GM23248 (cell line): ENCODE results near the gene CFAP100. TPM values are rescaled to one million over a fixed set of nuclear protein-coding genes. Genes with fewer than 3 reads are reported as not detected.

Experiments used
- DNase-seq: peaks from one replicate; pipeline ENCODE4 v3.0.0-alpha.2; 2015
- H2AFZ ChIP-seq: fragments of 200-600 bp; sonication (generic); 2 replicates; pipeline ENCODE4 v1.6.1; 2016; ENCODE audit warnings: antibody characterized with exemption
- H3F3A ChIP-seq: fragments of 200-600 bp; sonication (generic); 2 replicates; pipeline ENCODE4 v1.6.1; 2016; ENCODE audit warnings: mild to moderate bottlenecking, antibody characterized with exemption, mixed run types; ENCODE audit not compliant: insufficient read depth
- H3K27ac ChIP-seq: fragments of 200-600 bp; sonication (generic); 2 replicates; pipeline ENCODE4 v1.5.1; 2016; ENCODE audit warnings: mild to moderate bottlenecking
- H3K27me3 ChIP-seq: fragments of 200-600 bp; sonication (generic); replicated peaks from 2 replicates; pipeline ENCODE4 v1.6.1; 2016; ENCODE audit warnings: mild to moderate bottlenecking; ENCODE audit not compliant: insufficient read depth
- H3K36me3 ChIP-seq: fragments of 200-600 bp; sonication (generic); 2 replicates; pipeline ENCODE4 v1.6.1; 2016; ENCODE audit warnings: low read depth, mild to moderate bottlenecking
- H3K4me1 ChIP-seq: fragments of 200-600 bp; sonication (generic); 2 replicates; pipeline ENCODE4 v1.6.1; 2016; ENCODE audit warnings: mild to moderate bottlenecking; ENCODE audit not compliant: insufficient read depth
- H3K4me2 ChIP-seq: fragments of 200-600 bp; sonication (generic); one replicate; pipeline ENCODE4 v1.6.1; 2016; ENCODE audit warnings: mild to moderate bottlenecking; ENCODE audit not compliant: unreplicated experiment
- H3K4me3 ChIP-seq: fragments of 200-600 bp; sonication (generic); 2 replicates; pipeline ENCODE4 v1.5.1; 2016; ENCODE audit warnings: mild to moderate bottlenecking
- H3K79me2 ChIP-seq: fragments of 200-600 bp; sonication (generic); 2 replicates; pipeline ENCODE4 v1.6.1; 2016; ENCODE audit warnings: mild to moderate bottlenecking; ENCODE audit not compliant: insufficient read depth
- H3K9ac ChIP-seq: fragments of 200-600 bp; sonication (generic); 2 replicates; pipeline ENCODE4 v1.6.1; 2016; ENCODE audit warnings: mild to moderate bottlenecking
- H3K9me2 ChIP-seq: fragments of 200-600 bp; sonication (generic); 2 replicates; pipeline ENCODE4 v1.6.1; 2016; ENCODE audit warnings: mixed run types, mild to moderate bottlenecking, moderate library complexity; ENCODE audit not compliant: insufficient read depth
- H3K9me3 ChIP-seq: fragments of 200-600 bp; sonication (generic); one replicate; pipeline ENCODE4 v1.6.1; 2017; ENCODE audit warnings: low read depth
- H4K20me1 ChIP-seq: fragments of 200-600 bp; sonication (generic); 2 replicates; pipeline ENCODE4 v1.6.0; 2016; ENCODE audit not compliant: insufficient read depth
- EZH2 ChIP-seq: fragments of 200-600 bp; sonication (generic); IDR thresholded peaks from 2 replicates; pipeline ENCODE4 v1.6.1; 2018; ENCODE audit warnings: antibody characterized with exemption, mild to moderate bottlenecking; ENCODE audit not compliant: insufficient read depth, poor library complexity, severe bottlenecking
- EZH2phosphoT487 ChIP-seq: fragments of 200-600 bp; sonication (generic); IDR thresholded peaks from 2 replicates; pipeline ENCODE4 v1.6.1; 2018; ENCODE audit warnings: antibody characterized with exemption, moderate library complexity, mild to moderate bottlenecking, low read depth; ENCODE audit not compliant: insufficient read depth
- WGBS, 2 experiments: methylation state at CpG; one replicate each; pipeline ENCODE4 v1.1.6; 2015 to 2017; ENCODE audit warnings: low lambda C conversion rate in 2 of 2, low coverage in 1 of 2; ENCODE audit errors: missing lambda C conversion rate in 2 of 2; 5-methylcytosine and 5-hydroxymethylcytosine counted together
- in situ Hi-C: fragments of 300-500 bp; cut with MboI; formaldehyde crosslinking; loops from 2 replicates; pipeline ENCODE4 v1.15.0; 2020
- polyA plus RNA-seq: library from polyadenylated mRNA; unstranded; fragments of >200 nt; fragmentation: Nextera tagmentation; extraction: Ambion mirVana; gene quantifications from 2 replicates; pipeline ENCODE4 v1.2.1, GENCODE V29; 2016
- total RNA-seq: library from RNA; depleted of rRNA; stranded (reverse); fragments of >200 nt; shearing (Covaris generic); gene quantifications from 2 replicates; pipeline ENCODE4 v1.2.3, GENCODE V29; 2014

The CFAP100 gene
- total and polyA plus RNA-seq, 2 experiments from 2014 or later: not detected

DNA sequence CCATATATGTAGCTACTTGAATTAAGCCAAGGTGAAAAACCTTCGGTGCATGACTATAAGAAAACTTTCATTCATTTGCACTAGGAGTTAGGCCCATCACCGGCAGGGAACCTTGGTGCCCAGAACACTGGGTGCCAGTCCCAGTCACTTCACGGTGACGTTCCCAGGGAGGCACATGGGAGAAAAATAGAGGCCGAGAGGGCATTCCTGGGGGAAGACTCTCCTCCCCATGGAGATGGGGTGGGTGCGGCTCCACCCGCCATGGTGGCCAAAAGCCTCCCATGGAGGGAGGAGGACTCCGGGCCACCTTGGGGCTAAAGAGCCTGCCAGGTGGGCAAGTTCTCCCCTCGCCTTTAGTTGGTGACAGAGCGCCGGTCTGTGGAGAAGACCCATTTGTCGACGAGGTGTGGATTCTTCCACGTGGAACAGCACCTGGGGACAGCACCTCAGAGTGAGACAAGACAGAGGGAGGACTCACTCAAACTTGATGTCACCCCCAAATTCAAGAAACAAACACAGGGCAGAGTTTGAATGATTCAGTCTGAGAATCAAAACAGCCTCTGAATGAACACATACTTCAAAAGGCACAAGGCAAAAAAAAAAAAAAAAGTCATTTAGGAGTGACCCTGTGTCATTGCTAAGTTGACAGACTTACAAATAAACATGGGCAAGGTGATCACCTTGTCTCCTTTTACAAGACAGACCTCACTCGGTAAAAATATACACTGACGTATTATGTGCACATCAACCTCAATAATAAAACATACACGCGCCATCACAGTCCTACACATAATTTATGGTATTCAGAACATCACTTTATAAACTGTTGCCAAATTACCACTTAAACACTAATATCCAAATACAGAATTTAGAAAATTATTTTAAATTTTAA lies 42.4 kb downstream of the CFAP100 start:
- H3K4me1 ChIP-seq: no peaks in the 10 kb centered on the region
- H3K79me2 ChIP-seq: no peaks in the 10 kb centered on the region
- no peak overlapping the region for H3K27ac ChIP-seq
- no peaks in the 10 kb centered on the region for H3K9me2 ChIP-seq
- no peak overlapping the region for H3K4me3 ChIP-seq
- DNase-seq: no peak
- H3K9ac ChIP-seq: no peak overlapping the region
- H2AFZ ChIP-seq: no peak overlapping the region
- no peaks in the 10 kb centered on the region for H4K20me1 ChIP-seq
- H3K36me3 ChIP-seq: no peaks in the 10 kb centered on the region
- no peaks in the 10 kb centered on the region for H3F3A ChIP-seq
- in situ Hi-C loops: no loop called here
- 93 to 95% methylated on average over 18 of the region's 18 CpGs for WGBS, 2 experiments
- no peaks in the 10 kb centered on the region for H3K27me3 ChIP-seq
- TF ChIP-seq EZH2 (no peak), EZH2phosphoT487 (no peak)
- no peaks in the 10 kb centered on the region for H3K9me3 ChIP-seq
- no peak overlapping the region for H3K4me2 ChIP-seq

DNA sequence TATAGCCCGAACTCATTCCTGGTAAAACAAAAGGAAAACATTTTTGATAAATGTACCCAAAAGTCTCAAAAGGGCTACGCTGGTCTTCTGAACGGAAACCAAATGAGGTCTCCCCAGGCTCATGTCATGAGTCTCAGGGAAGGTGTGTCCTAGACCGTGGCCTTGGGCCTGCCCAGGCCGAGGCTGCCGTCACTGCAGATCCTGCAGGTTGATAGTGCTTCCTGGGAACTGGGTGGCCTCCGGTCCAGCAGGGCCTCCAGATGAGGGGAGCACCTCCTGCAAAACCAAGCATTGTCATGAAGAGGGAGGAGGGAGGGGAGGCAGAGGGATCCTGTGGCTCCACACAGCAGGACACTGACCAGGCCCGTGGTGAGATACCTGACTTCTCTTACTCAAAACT lies 43.5 kb downstream of the CFAP100 start:
- H3K36me3 ChIP-seq: no peaks in the 10 kb centered on the region
- WGBS, 2 experiments: 77 to 79% methylated on average over 8 of the region's 8 CpGs
- H4K20me1 ChIP-seq: no peaks in the 10 kb centered on the region
- H3K9ac ChIP-seq: no peak overlapping the region
- no peak overlapping the region for H2AFZ ChIP-seq
- no peaks in the 10 kb centered on the region for H3K27me3 ChIP-seq
- H3K9me2 ChIP-seq: no peaks in the 10 kb centered on the region
- H3K9me3 ChIP-seq: no peaks in the 10 kb centered on the region
- H3K4me2 ChIP-seq: no peak overlapping the region
- in situ Hi-C loops: no loop called here
- no peaks in the 10 kb centered on the region for H3K79me2 ChIP-seq
- H3K4me3 ChIP-seq: no peak overlapping the region
- no peaks in the 10 kb centered on the region for H3K4me1 ChIP-seq
- no peak for DNase-seq
- TF ChIP-seq EZH2: no peak
- no peak overlapping the region for H3K27ac ChIP-seq
- H3F3A ChIP-seq: no peaks in the 10 kb centered on the region

DNA sequence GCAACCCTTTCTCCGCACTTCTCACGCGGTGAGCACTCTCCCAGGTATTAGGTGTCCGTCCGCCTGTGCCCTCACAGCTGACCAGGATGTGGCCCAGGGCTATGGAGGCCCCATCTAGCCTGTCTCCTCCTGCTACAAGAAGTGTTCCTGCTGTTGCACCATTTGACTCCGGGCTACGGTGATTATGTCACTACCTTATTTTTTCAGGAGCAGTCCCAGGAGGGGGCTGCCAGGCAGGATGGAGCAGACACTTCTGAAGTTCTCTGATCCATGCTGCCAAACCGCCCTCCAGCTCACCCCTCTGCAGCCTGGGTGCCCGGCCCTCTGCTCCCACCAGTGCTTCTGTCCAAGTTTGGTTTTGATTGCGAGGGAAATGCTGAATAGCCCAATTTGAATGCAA lies 44.0 kb downstream of the CFAP100 start:
- H3F3A ChIP-seq: no peaks in the 10 kb centered on the region
- no peak overlapping the region for H3K4me2 ChIP-seq
- H3K4me1 ChIP-seq: no peaks in the 10 kb centered on the region
- H3K9ac ChIP-seq: no peak overlapping the region
- in situ Hi-C loops: no loop called here
- TF ChIP-seq EZH2phosphoT487 (no peak), EZH2 (no peak)
- no peaks in the 10 kb centered on the region for H3K79me2 ChIP-seq
- 86 to 95% methylated on average over 10 of the region's 10 CpGs for WGBS, 2 experiments
- no peak overlapping the region for H3K27ac ChIP-seq
- no peaks in the 10 kb centered on the region for H4K20me1 ChIP-seq
- H3K36me3 ChIP-seq: no peaks in the 10 kb centered on the region
- H3K9me2 ChIP-seq: no peaks in the 10 kb centered on the region
- no peaks in the 10 kb centered on the region for H3K27me3 ChIP-seq
- no peaks in the 10 kb centered on the region for H3K9me3 ChIP-seq
- no peak overlapping the region for H2AFZ ChIP-seq
- DNase-seq: no peak
- no peak overlapping the region for H3K4me3 ChIP-seq

DNA sequence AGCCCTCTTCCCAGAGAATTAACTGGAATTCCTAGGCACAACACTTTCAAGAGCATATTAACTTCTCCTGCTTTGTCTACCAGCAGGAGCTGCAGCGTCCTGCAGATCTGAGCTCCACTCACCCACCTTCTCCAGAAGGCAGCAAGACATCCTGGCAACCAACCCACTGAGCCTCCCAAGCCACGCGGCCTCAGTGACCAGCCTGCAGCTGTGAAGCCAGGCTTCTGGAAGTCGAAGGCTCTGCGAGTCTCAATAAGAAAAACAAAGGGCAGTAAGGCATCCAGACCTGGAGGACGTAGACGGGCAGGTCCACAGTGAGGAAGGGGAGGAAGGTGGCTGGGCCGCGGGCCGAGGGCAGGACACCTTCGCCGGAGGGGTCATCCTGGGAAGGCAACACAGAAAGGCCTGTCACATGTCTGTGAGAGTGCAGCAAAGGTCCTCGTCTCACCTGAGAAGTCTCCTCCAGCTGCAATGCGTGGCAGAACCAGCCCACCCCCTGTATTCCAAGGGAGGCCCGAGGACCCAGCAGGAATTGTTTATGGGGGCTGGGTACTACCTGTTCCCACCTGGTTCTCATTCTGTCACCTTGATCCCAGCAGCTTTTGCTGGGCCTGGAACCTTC lies 44.7 kb downstream of the CFAP100 start:
- Histone ChIP-seq H3K4me3 (no peak overlapping the region), H4K20me1 (no peaks in the 10 kb centered on the region), H3K4me1 (no peaks in the 10 kb centered on the region), H3K79me2 (no peaks in the 10 kb centered on the region), H3K4me2 (no peak overlapping the region), H3K9ac (no peak overlapping the region), H3F3A (no peaks in the 10 kb centered on the region), H3K9me3 (no peaks in the 10 kb centered on the region), H3K36me3 (no peaks in the 10 kb centered on the region), H2AFZ (no peak overlapping the region), H3K9me2 (no peaks in the 10 kb centered on the region), H3K27me3 (no peaks in the 10 kb centered on the region), H3K27ac (no peak overlapping the region)
- in situ Hi-C loops: no loop called here
- 88 to 93% methylated on average over 14 to 15 of the region's 15 CpGs for WGBS, 2 experiments
- no peak for DNase-seq
- no peak for TF ChIP-seq EZH2phosphoT487
- no peak for TF ChIP-seq EZH2
